GM20000 (cell line): Measurements from ENCODE around the gene LRMDA.

Experiments
- DNase-seq: peaks from one replicate; pipeline ENCODE4 v3.0.0; 2012; ENCODE audit warnings: low spot score
- TF ChIP-seq, protein P1 (sequence below): IDR thresholded peaks from 2 replicates; pipeline ENCODE4 v1.5.1; 2012; ENCODE audit warnings: mild to moderate bottlenecking, control low read depth; ENCODE audit errors: extremely low read depth, missing control alignments

The LRMDA gene

DNA sequence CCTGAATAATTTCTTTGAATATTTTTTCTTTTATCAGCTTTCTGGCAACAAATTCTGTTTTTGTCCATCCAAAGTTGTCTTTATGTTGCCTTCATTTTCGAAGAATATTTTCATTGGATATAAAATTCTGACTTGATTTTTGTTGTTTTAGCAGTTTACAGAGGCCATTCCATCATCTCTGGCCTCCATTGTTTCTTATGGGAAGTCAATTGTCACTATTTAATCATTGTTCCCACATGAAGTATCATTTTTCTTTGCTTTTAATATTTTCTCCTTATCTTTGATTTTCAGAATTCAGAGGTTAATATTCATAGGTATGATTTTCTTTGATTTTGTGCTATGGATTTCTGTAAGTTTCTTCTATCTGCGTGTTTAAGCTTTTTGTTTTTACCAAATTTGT lies 512.6 kb downstream of the LRMDA start:
- TF ChIP-seq, protein P1, sequence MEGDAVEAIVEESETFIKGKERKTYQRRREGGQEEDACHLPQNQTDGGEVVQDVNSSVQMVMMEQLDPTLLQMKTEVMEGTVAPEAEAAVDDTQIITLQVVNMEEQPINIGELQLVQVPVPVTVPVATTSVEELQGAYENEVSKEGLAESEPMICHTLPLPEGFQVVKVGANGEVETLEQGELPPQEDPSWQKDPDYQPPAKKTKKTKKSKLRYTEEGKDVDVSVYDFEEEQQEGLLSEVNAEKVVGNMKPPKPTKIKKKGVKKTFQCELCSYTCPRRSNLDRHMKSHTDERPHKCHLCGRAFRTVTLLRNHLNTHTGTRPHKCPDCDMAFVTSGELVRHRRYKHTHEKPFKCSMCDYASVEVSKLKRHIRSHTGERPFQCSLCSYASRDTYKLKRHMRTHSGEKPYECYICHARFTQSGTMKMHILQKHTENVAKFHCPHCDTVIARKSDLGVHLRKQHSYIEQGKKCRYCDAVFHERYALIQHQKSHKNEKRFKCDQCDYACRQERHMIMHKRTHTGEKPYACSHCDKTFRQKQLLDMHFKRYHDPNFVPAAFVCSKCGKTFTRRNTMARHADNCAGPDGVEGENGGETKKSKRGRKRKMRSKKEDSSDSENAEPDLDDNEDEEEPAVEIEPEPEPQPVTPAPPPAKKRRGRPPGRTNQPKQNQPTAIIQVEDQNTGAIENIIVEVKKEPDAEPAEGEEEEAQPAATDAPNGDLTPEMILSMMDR = no peak
- DNase-seq = no peak

DNA sequence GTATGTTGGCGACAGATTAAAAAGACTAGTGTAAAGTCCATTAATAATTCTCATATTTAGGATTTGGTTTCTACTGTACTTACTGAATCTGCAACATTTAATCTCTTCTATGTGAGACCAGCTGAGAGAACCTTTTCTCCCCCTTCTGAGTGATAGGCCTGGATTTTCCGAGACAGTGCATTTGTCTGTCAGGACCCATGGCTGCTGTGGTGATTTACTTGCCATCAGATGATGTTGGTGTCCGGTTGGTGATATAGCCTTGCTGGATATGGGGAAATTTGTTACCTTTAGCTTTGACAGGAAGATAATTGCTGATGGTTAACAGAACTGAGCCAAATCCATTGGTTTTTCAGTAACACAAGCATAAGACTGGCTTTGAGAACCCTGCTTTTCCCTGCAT lies 517.2 kb downstream of the LRMDA start:
- TF ChIP-seq, protein P1 = no peak
- no peak for DNase-seq

DNA sequence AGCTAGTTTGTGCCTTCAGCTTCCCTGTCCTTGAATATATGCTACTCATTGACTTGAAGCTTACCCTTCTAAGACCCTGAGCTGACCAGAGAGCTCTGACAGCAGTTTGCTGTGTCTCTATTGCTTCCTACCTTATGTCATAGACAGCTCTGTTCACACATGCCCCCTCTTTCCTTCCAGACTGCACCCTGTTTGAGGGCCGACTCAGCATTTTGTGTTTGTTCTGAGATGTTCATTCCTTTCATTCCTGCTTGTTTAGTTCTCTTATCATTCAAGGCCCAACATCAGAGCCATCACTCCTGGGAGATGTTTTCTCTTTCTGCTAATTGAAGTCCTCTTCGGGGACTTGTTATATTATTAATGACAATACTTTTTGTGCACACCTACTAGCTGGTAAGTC lies 518.9 kb downstream of the LRMDA start:
- TF ChIP-seq, protein P1 = no peak
- no peak for DNase-seq

DNA sequence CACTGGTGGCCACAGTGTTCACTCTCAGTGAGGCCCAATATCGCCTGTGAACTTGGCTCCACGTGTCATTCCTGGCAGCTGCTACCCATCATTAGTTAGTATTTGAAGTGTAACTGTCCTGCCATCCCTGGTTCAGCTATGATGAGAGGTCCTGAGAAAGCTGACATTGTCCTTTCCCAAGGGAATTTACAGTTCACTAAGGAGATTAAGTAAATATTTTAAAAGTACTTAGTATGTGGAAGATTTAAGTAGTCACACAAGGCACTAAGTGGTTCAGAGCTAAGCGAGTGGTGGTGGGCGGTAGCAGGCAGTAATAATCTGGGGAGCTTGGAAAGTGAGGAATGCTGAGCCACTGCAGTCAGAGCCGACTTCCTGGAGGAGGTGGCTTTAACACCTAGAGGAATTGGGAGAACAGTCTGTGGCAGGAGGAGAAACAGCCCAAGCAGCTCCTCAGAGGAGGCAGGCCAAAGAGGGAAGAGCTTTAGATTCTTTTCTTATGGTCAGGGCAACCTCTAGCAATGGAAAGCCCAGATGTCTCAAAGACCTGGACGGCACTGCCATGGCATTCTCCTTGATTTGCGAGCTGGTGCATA lies 519.7 kb downstream of the LRMDA start:
- TF ChIP-seq, protein P1 = no peak

DNA sequence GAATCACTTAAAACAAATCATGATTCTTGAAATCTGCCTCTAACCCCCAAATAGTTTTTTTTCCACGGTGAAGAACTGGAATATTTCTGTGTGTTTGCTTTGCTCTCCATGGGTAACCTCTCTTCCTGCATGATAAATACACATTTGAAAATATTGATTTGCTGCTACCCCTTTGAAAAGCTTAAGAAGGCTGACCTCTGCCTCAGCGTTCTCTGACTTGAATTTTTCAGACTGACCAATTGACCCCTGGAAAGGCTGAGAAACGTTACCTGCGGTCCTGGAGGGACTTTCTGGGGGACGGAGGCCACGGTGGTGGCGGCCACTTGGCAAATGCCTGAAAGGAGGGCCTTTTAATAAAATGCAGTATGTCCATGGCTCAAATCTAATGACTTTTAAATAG lies 520.2 kb downstream of the LRMDA start:
- DNase-seq = no peak
- TF ChIP-seq, protein P1 = no peak

More for the DNA sequence above, 519.7 kb downstream of the LRMDA start:
- no peak for DNase-seq

DNA sequence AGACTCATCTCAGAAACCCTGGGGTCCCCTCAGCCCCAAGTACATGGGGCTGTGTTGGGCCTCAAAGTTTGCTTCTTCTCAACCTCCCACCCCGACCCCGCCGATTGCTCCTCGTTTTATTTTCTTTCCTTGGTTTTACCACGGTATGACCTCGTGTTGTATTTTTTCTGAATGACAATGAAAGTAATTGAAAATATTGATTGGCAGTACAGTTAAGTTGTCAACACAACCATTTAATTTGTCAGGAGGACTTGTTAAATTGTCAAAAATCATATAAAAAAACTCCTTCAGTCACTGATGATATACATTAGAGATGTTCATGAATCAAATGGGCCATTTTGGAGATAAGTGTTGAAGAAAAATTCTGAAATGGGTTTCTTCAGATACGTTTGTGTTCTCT lies 520.7 kb downstream of the LRMDA start:
- TF ChIP-seq, protein P1 = no peak
- DNase-seq = no peak

DNA sequence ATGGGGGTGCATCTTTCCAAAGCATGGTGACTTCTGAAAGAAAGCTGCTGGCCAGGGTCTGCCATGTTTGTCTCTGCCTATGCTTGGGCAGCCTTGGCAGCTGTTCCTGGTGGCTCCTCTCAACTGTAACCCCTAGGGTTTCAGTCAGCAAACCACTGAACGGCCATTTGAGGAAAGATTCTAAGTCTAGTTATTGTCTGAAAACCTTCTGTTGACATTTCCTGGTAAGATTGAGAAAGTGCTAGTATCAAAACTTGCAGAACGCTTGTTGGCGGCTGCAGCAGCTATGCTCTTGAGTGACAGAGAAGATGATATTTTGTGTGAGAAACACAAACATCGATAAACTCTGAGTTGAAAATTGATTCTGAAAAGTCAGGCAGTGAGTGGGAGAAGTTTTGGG lies 523.1 kb downstream of the LRMDA start:
- TF ChIP-seq, protein P1 = no peak

More for the DNA sequence above, 523.1 kb downstream of the LRMDA start:
- no peak for DNase-seq
